NCI-H2227 treated with DMSO at 0.1 percent for 48 hours (cell line): ENCODE measurements around the gene ENO1.

Source experiments
- DNase-seq: peaks from one replicate; lab custom pipeline; 2025; lab: John Stamatoyannopoulos, UW

Gene ENO1

DNA sequence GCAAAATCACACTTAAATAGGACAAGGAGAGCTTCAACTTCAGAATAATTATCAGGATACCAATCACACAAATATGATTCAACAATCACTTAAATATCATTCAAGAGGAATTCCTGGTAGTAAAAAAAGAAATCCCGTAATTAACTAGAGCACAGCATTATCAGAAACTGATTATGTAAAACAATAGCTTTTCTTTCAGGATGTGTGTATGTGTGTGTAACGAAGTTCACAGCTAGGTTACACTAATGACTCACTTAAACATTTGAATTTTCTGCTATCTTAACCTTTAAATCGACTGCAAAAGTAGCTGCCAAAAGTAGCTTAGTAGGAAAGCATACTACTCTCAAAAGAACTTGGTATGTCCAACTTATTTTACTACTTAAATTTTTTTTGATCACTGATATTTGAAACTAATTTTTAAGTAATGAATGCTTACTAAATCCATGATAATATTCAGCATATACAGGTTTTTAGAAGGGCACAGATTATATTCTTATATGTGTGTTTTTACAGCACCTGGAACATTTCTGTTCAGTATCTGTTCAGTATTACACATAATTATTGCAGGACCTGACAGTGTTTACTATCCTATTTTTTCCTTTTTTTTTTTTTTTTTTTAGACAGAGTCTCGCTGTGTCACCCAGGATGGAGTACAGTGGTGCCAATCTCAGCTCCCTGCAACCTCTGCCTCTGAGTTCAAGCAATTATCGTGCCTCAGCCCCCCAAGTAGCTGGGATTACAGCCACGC, 65.3 kb downstream of the ENO1 start:
- no peak for DNase-seq

DNA sequence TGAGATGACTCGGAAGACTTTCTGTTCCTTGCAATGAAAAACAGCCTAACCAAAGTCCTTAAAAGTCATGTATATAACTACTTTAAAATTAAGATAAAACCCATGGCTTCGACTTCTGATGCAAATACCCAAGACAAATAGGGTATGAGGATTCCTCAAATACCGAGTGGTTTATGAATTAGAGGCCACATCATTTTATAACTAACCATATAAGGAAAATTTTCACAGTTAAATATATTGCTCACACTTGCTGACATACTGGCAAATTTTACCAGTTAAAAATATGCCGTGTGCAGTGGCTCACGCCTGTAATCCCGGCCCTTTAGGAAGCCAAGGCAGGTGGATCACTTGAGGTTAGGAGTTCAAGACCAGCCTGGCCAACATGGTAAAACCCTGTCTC, 66.4 kb downstream of the ENO1 start:
- DNase-seq: no peak
